ENCODE data around the gene PDE8B. TPM values are rescaled to one million over a fixed set of nuclear protein-coding genes. Genes with fewer than 3 reads are reported as not detected.

The PDE8B gene
- total RNA-seq, 1 donor from 2014 or later = 2.6 TPM

GRCh38 chr5:77337246-77337645 is 126.8 kb downstream of the PDE8B start:
- Mint-ChIP-seq H3K36me3 (ENCODE audit: insufficient read depth) (no peaks in the 10 kb centered on the region), H3K4me3 (ENCODE audit: low read depth) (no peak overlapping the region), H3K4me1 (ENCODE audit: low read depth) (peaks cover 7% of the 10 kb centered on the region), H3K9me3 (ENCODE audit: low read depth) (no peaks in the 10 kb centered on the region), H3K27ac (no peak overlapping the region), H3K27me3 (no peaks in the 10 kb centered on the region)
- TF ChIP-seq, protein P1, sequence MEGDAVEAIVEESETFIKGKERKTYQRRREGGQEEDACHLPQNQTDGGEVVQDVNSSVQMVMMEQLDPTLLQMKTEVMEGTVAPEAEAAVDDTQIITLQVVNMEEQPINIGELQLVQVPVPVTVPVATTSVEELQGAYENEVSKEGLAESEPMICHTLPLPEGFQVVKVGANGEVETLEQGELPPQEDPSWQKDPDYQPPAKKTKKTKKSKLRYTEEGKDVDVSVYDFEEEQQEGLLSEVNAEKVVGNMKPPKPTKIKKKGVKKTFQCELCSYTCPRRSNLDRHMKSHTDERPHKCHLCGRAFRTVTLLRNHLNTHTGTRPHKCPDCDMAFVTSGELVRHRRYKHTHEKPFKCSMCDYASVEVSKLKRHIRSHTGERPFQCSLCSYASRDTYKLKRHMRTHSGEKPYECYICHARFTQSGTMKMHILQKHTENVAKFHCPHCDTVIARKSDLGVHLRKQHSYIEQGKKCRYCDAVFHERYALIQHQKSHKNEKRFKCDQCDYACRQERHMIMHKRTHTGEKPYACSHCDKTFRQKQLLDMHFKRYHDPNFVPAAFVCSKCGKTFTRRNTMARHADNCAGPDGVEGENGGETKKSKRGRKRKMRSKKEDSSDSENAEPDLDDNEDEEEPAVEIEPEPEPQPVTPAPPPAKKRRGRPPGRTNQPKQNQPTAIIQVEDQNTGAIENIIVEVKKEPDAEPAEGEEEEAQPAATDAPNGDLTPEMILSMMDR (IDR thresholded peaks at IDR 0.05; ENCODE audit: unreplicated experiment) = no peak
- no peak for DNase-seq (ENCODE audit: low spot score, unreplicated experiment)

DNA sequence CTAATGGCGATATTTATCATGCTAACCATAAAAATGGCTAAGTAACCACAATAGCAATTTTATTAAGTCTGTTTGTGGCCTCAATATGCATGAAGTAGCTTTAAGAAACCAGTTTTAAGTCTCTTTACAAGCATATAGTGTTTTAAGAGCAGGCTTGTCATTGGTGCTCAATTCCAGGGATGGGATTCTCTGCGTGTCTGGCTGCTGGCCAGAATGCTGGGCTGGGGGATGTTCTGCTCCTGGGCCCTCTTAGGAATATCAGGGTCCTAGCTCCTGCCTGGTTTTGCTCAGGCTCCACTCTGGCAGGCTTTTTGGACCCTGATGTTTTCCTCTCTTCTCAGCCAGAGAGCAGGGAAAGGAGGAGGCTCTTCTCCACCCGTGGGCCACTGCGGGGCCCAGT is 127.2 kb downstream of the PDE8B start:
- H3K9me3 Mint-ChIP-seq (ENCODE audit: low read depth) = no peaks in the 10 kb centered on the region
- H3K36me3 Mint-ChIP-seq (ENCODE audit: insufficient read depth) = no peaks in the 10 kb centered on the region
- no peak overlapping the region for H3K27ac Mint-ChIP-seq
- TF ChIP-seq, protein P1 (IDR thresholded peaks at IDR 0.05; ENCODE audit: unreplicated experiment) = no peak
- H3K4me3 Mint-ChIP-seq (ENCODE audit: low read depth) = no peak overlapping the region
- peaks cover 7% of the 10 kb centered on the region for H3K4me1 Mint-ChIP-seq (ENCODE audit: low read depth)
- DNase-seq (ENCODE audit: low spot score, unreplicated experiment) = no peak
- H3K27me3 Mint-ChIP-seq = no peaks in the 10 kb centered on the region

DNA sequence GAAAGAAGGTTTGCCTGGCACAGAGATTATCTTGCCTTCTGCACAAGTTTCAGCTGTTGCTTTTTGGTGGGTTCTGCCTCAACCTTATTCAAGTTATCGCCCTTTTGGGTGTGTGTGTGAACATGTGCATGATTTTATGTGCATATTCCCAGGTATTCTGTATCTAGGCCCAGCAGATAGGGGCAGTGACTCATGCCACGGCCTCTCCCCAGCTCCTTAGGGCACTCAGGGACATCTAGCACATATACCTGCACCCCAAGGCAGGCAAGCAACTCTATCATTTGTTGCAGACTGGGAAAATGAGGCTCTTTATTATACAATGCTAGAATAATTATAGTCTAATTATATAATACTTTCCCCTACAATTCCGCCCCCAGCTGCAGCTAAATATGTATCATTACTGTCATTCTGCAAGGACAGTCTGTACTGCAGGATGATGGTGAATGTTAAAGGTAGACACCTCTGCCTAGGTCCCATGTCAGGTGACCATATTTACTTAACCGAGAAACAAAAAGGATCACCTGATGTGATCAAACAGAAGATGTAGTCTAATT is 128.9 kb downstream of the PDE8B start:
- Mint-ChIP-seq H3K27ac (no peak overlapping the region), H3K4me1 (ENCODE audit: low read depth) (peaks cover 7% of the 10 kb centered on the region), H3K27me3 (no peaks in the 10 kb centered on the region), H3K9me3 (ENCODE audit: low read depth) (no peaks in the 10 kb centered on the region), H3K36me3 (ENCODE audit: insufficient read depth) (no peaks in the 10 kb centered on the region), H3K4me3 (ENCODE audit: low read depth) (no peak overlapping the region)
- no peak for DNase-seq (ENCODE audit: low spot score, unreplicated experiment)
- TF ChIP-seq, protein P1 (IDR thresholded peaks at IDR 0.05; ENCODE audit: unreplicated experiment) = no peak

GRCh38 chr5:77343165-77343564 is 132.7 kb downstream of the PDE8B start:
- Mint-ChIP-seq H3K4me3 (ENCODE audit: low read depth) (no peak overlapping the region), H3K9me3 (ENCODE audit: low read depth) (no peaks in the 10 kb centered on the region), H3K4me1 (ENCODE audit: low read depth) (peaks cover 4% of the 10 kb centered on the region), H3K27me3 (peaks cover 6% of the 10 kb centered on the region), H3K36me3 (ENCODE audit: insufficient read depth) (no peaks in the 10 kb centered on the region), H3K27ac (no peak overlapping the region)
- TF ChIP-seq, protein P1 (IDR thresholded peaks at IDR 0.05; ENCODE audit: unreplicated experiment) = no peak
- no peak for DNase-seq (ENCODE audit: low spot score, unreplicated experiment)

DNA sequence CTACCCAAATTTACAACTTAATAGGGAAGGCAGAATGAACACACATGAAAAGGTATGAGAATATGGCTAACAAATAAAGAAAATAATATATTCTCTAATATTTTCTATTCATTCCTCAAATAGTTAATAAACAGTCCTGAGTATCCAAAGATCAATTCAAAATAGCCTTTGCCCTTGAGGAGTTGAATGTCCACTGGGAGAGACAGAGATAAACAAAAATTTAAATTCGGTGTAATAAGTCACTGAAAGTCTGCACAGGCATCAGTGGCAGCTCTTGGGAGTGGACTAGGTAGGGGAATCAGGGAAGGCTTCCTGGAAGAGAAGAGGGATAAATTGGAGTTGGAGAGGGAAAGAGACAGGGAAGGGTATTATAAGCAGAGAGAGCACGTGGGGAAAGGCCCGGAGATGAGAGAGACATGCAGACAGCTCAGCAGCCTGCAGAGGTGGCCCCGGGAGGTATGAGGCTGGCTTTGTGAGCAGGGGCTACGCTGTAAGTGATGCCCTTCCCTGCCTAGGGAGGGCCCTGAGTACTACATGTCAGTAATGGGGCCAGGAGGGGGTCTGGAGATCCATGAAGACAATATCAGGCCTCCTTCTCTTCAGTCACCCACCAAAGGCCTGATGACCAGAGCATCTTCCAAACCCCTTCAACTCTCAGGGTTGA is 137.1 kb downstream of the PDE8B start:
- H3K36me3 Mint-ChIP-seq (ENCODE audit: insufficient read depth) = no peaks in the 10 kb centered on the region
- no peak for DNase-seq (ENCODE audit: low spot score, unreplicated experiment)
- H3K9me3 Mint-ChIP-seq (ENCODE audit: low read depth) = no peaks in the 10 kb centered on the region
- H3K27me3 Mint-ChIP-seq = peaks cover 14% of the 10 kb centered on the region
- H3K4me3 Mint-ChIP-seq (ENCODE audit: low read depth) = no peak overlapping the region
- peaks cover under 1% of the 10 kb centered on the region for H3K4me1 Mint-ChIP-seq (ENCODE audit: low read depth)
- no peak overlapping the region for H3K27ac Mint-ChIP-seq
- TF ChIP-seq, protein P1 (IDR thresholded peaks at IDR 0.05; ENCODE audit: unreplicated experiment) = no peak
